ENCODE data around the gene S100A14. TPM values are rescaled to one million over a fixed set of nuclear protein-coding genes. Genes with fewer than 3 reads are reported as not detected.

S100A14 gene
- total and polyA plus RNA-seq, 2 of the 4 experiments (the other 2 are of a cell fraction) = 0.10 TPM; not detected in 1

DNA sequence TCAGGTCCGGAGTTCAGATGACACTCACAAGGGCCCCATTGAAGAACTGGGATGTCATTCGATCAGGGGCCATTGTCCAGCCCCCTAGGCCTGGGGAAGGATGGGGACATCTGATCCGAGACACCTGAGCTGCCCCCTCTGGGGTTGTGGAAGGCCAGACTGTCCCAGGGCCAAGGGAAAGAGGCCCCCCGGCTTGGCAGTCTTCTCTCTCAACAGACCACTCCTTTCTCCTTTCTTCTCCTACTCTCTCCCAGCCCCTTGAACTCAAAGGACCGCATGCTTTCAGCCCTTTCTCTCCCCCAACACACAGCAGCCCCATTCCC lies 13.2 kb upstream of the S100A14 start:
- no peak overlapping the region for H2BK5ac ChIP-seq (ENCODE audit: low read depth, low read length, poor library complexity, severe bottlenecking)
- ChIA-PET POLR2A (ENCODE audit: unreplicated experiment) (interaction anchor here (0.6 kb wide), 1 partner anchor 61 kb away, joined by 4 read pairs; no protein-coding TSS in a partner anchor), CTCF (interaction anchor here (0.9 kb wide), 1 partner anchor 119 kb away, joined by 3 read pairs; no protein-coding TSS in a partner anchor)
- no peak overlapping the region for H4K5ac ChIP-seq (ENCODE audit: low read depth, low read length)
- no peak overlapping the region for H3K18ac ChIP-seq (ENCODE audit: low read depth, low read length)
- dilution Hi-C loops (cut with HindIII; ENCODE audit: low sequenced_read_pairs, unreplicated experiment) (no loop called here), in situ Hi-C loops (cut with MboI; ENCODE audit: low sequenced_read_pairs) (no loop called here), intact Hi-C loops (cut with micrococcal nuclease) (loop anchor here (5.0 kb wide), 1 partner anchor 97 kb away; no protein-coding TSS in a partner anchor)
- BruUV-seq (replicated peaks) = no TSS peak
- no peak overlapping the region for H3K9ac ChIP-seq (ENCODE audit: low read depth, low read length)
- no peak for DNase-seq
- no peak overlapping the region for H4K8ac ChIP-seq (ENCODE audit: low read depth in 2 of 2, low read length in 2 of 2)
- no peaks in the 10 kb centered on the region for H3K9me3 ChIP-seq (ENCODE audit: control insufficient read depth, insufficient read depth, low read length)
- no CpG with 5 or more reads among the region's 5 CpGs for WGBS, 2 experiments (ENCODE audit: extremely low coverage in 2 of 2, insufficient read length in 1 of 2)
- TF ChIP-seq, protein P1, sequence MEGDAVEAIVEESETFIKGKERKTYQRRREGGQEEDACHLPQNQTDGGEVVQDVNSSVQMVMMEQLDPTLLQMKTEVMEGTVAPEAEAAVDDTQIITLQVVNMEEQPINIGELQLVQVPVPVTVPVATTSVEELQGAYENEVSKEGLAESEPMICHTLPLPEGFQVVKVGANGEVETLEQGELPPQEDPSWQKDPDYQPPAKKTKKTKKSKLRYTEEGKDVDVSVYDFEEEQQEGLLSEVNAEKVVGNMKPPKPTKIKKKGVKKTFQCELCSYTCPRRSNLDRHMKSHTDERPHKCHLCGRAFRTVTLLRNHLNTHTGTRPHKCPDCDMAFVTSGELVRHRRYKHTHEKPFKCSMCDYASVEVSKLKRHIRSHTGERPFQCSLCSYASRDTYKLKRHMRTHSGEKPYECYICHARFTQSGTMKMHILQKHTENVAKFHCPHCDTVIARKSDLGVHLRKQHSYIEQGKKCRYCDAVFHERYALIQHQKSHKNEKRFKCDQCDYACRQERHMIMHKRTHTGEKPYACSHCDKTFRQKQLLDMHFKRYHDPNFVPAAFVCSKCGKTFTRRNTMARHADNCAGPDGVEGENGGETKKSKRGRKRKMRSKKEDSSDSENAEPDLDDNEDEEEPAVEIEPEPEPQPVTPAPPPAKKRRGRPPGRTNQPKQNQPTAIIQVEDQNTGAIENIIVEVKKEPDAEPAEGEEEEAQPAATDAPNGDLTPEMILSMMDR (conservative IDR thresholded peaks at IDR 0.05; ENCODE audit: low read depth, low read length) = no peak
- no peak overlapping the region for H3K27ac ChIP-seq (ENCODE audit: insufficient read depth, low read length)
- H3K4me3 ChIP-seq (ENCODE audit: insufficient read depth, low read depth, low read length) = no peak overlapping the region
- no peak for ATAC-seq (ENCODE audit: low read depth)
- H2BK15ac ChIP-seq (ENCODE audit: low read depth, low read length) = peak overlapping the region; percentile 22; the same call in 1 of the 3 replicates
- peaks cover 16% of the 10 kb centered on the region for H3K4me1 ChIP-seq (ENCODE audit: control insufficient read depth, insufficient read depth, low read length)
- 0 out of 2 replicates have a peak overlapping the region, but pooled peaks have one; percentile 28 for H3K4ac ChIP-seq (ENCODE audit: low read depth, low read length)
- 0 out of 2 replicates have a peak, but pooled peaks cover 5% of the 10 kb centered on the region for H3K36me3 ChIP-seq (ENCODE audit: control insufficient read depth, insufficient read depth, low read length)
- H3K56ac ChIP-seq (ENCODE audit: extremely low read depth, insufficient read depth, low read length) = no peak overlapping the region
- H2AFZ ChIP-seq (replicated peaks; ENCODE audit: low read length, poor library complexity) = no peak overlapping the region
- H2AK5ac ChIP-seq (ENCODE audit: low read depth, low read length) = peak overlapping the region; percentile 32
- H3K27me3 ChIP-seq (ENCODE audit: control insufficient read depth, insufficient read depth, low read length) = no peaks in the 10 kb centered on the region
- no peak overlapping the region for H3K4me2 ChIP-seq (ENCODE audit: low read depth, low read length)
- peaks cover 20 to 34% of the 10 kb centered on the region in 2 experiments for H3K79me1 ChIP-seq (ENCODE audit: low read depth in 1 of 2, low read length in 2 of 2)
- peak overlapping the region; percentile 27; the same call in 1 of the 2 replicates for H4K91ac ChIP-seq (ENCODE audit: insufficient read depth, low read depth, low read length)
- H3K9me1 ChIP-seq (ENCODE audit: insufficient read depth, low read length) = peaks cover 24% of the 10 kb centered on the region
- H3K14ac ChIP-seq (replicated peaks; ENCODE audit: low read depth, low read length) = no peak overlapping the region
- H3K23ac ChIP-seq (ENCODE audit: low read depth, low read length) = no peak overlapping the region
- H4K20me1 ChIP-seq (ENCODE audit: insufficient read depth, low read length) = peaks cover 4% of the 10 kb centered on the region; the same call in 1 of the 2 replicates
- H2AK9ac ChIP-seq (replicated peaks; ENCODE audit: low read depth, low read length, poor library complexity) = peak overlapping the region; percentile 71
- no peak overlapping the region for H2BK20ac ChIP-seq (ENCODE audit: low read depth, low read length)
- H2BK120ac ChIP-seq (ENCODE audit: low read depth, low read length) = no peak overlapping the region
